HepG2 (cell line): ENCODE results near the gene TEK.

Experiments used
- CBX2 ChIP-seq, 2 experiments: fragments of 200-600 bp in 1 of 2; sonication (generic); formaldehyde crosslinking in 1 of 2; IDR thresholded peaks; 2 replicates each; pipeline versions ENCODE4 v1.7.0 to v1.8.1; 2018 to 2022; ENCODE audit warnings: low read depth in 2 of 2, low read length in 1 of 2, mild to moderate bottlenecking in 1 of 2, missing genetic modification reagents in 1 of 2
- NFE2L1 ChIP-seq: sonication (generic); formaldehyde crosslinking; IDR thresholded peaks from 2 replicates; pipeline ENCODE4 v1.4.0; 2020; ENCODE audit warnings: missing genetic modification reagents, mild to moderate bottlenecking, borderline replicate concordance
- PHB2 ChIP-seq: fragments of 450-650 bp; IDR thresholded peaks from 2 replicates; pipeline ENCODE4 v1.6.1; 2018; ENCODE audit not compliant: partially characterized antibody
- POLR2A ChIP-seq, 2 experiments: IDR thresholded peaks; 2 replicates each; pipeline ENCODE4 v1.6.1; 2011; ENCODE audit warnings: low read depth in 2 of 2, low read length in 2 of 2, mild to moderate bottlenecking in 1 of 2, moderate library complexity in 1 of 2; ENCODE audit not compliant: insufficient read depth in 1 of 2
- RAD21 ChIP-seq: fragments of 450-650 bp; formaldehyde crosslinking; IDR thresholded peaks from 2 replicates; pipeline ENCODE4 v1.5.0; 2020; ENCODE audit warnings: mild to moderate bottlenecking
- REL ChIP-seq: sonication (generic); formaldehyde crosslinking; conservative IDR thresholded peaks from 2 replicates; pipeline ENCODE4 v1.8.0; 2022; ENCODE audit warnings: mild to moderate bottlenecking, missing genetic modification reagents, moderate library complexity
- ZFP36L2 ChIP-seq: sonication (generic); formaldehyde crosslinking; IDR thresholded peaks from 2 replicates; pipeline ENCODE4 v1.4.0; 2020; ENCODE audit warnings: missing genetic modification reagents

- no peak for TF ChIP-seq REL (CRISPR knock-in tag)
- TF ChIP-seq RAD21, result no peak
- TF ChIP-seq NFE2L1 (CRISPR knock-in tag), result no peak
- no peak for TF ChIP-seq POLR2A (IDR thresholded peaks at IDR 0.05; ENCODE audit: insufficient read depth in 1 of 2, low read depth in 2 of 2, low read length in 2 of 2)
- TF ChIP-seq CBX2 (IDR thresholded peaks at IDR 0.05; ENCODE audit: low read depth, low read length), result no peak
- no peak for TF ChIP-seq CBX2 (CRISPR knock-in tag; IDR thresholded peaks at IDR 0.05; ENCODE audit: low read depth)
- no peak for TF ChIP-seq ZFP36L2 (CRISPR knock-in tag)
- no peak for TF ChIP-seq PHB2
Observed at GRCh38 chr9:27212191-27212590, 103.2 kb downstream of the TEK start.
